ENCODE measurements around the gene SNCB.

GRCh38 chr5:176611435-176611834 lies 18.9 kb downstream of the SNCB start:
- TF ChIP-seq, protein P1, sequence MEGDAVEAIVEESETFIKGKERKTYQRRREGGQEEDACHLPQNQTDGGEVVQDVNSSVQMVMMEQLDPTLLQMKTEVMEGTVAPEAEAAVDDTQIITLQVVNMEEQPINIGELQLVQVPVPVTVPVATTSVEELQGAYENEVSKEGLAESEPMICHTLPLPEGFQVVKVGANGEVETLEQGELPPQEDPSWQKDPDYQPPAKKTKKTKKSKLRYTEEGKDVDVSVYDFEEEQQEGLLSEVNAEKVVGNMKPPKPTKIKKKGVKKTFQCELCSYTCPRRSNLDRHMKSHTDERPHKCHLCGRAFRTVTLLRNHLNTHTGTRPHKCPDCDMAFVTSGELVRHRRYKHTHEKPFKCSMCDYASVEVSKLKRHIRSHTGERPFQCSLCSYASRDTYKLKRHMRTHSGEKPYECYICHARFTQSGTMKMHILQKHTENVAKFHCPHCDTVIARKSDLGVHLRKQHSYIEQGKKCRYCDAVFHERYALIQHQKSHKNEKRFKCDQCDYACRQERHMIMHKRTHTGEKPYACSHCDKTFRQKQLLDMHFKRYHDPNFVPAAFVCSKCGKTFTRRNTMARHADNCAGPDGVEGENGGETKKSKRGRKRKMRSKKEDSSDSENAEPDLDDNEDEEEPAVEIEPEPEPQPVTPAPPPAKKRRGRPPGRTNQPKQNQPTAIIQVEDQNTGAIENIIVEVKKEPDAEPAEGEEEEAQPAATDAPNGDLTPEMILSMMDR (IDR thresholded peaks at IDR 0.05), result no peak
- TF ChIP-seq TP53 (CRISPR knock-in tag; IDR thresholded peaks at IDR 0.05), result no peak
